ENCODE results near the gene STEAP1. TPM values are rescaled to one million over a fixed set of nuclear protein-coding genes. Genes with fewer than 3 reads are reported as not detected.

The STEAP1 gene
- total and polyA plus RNA-seq, 9 of the 15 experiments (the other 6 are each of a cell fraction or from before 2014, with no cell fraction given), result 2.7 to 6.8 (median 5.1) TPM

- TF ChIP-seq PTRF (tag; IDR thresholded peaks at IDR 0.05) (no peak), ZNF282 (CRISPR knock-in tag; IDR thresholded peaks at IDR 0.05) (no peak), CEBPB (tag; IDR thresholded peaks at IDR 0.05) (no peak), XRCC4 (IDR thresholded peaks at IDR 0.05; ENCODE audit: extremely low read depth, insufficient read depth, insufficient read length) (no peak), ZNF592 (IDR thresholded peaks at IDR 0.05) (no peak), ZC3H4 (CRISPR knock-in tag; IDR thresholded peaks at IDR 0.05; ENCODE audit: borderline replicate concordance) (no peak), RBM22 (IDR thresholded peaks at IDR 0.05; ENCODE audit: low read depth, low read length, poor library complexity, severe bottlenecking) (no peak), EWSR1 (IDR thresholded peaks at IDR 0.05; ENCODE audit: borderline replicate concordance, low read depth, partially characterized antibody) (no peak), THRB (CRISPR knock-in tag; conservative IDR thresholded peaks at IDR 0.05) (no peak), CREM (IDR thresholded peaks at IDR 0.05; ENCODE audit: low read depth) (no peak), SUPT5H (IDR thresholded peaks at IDR 0.05) (no peak), ZBTB2 (IDR thresholded peaks at IDR 0.05) (no peak)
- TF ChIP-seq, protein P1, sequence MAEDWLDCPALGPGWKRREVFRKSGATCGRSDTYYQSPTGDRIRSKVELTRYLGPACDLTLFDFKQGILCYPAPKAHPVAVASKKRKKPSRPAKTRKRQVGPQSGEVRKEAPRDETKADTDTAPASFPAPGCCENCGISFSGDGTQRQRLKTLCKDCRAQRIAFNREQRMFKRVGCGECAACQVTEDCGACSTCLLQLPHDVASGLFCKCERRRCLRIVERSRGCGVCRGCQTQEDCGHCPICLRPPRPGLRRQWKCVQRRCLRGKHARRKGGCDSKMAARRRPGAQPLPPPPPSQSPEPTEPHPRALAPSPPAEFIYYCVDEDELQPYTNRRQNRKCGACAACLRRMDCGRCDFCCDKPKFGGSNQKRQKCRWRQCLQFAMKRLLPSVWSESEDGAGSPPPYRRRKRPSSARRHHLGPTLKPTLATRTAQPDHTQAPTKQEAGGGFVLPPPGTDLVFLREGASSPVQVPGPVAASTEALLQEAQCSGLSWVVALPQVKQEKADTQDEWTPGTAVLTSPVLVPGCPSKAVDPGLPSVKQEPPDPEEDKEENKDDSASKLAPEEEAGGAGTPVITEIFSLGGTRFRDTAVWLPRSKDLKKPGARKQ (CRISPR knock-in tag; IDR thresholded peaks at IDR 0.05), result no peak
- intact Hi-C loops (cut with micrococcal nuclease), result no loop called here
- Histone ChIP-seq H3K9me1 (ENCODE audit: control insufficient read depth, insufficient read depth, low read length) (no peaks in the 10 kb centered on the region), H3K36me3 (ENCODE audit: control insufficient read depth, insufficient read depth, low read length) (no peaks in the 10 kb centered on the region), H3K4me1 (replicated peaks in 1 of 2; ENCODE audit: control insufficient read depth in 2 of 2, insufficient read depth in 2 of 2, low read length in 2 of 2) (no peaks in the 10 kb centered on the region), H2AFZ (ENCODE audit: low read depth, low read length) (no peak overlapping the region), H4K20me1 (replicated peaks; ENCODE audit: control insufficient read depth, insufficient read depth, low read length) (no peaks in the 10 kb centered on the region), H3K4me2 (ENCODE audit: insufficient read depth, low read length) (no peak overlapping the region), H3K9ac (ENCODE audit: insufficient read depth in 1 of 2, low read depth in 2 of 2, low read length in 2 of 2) (no peak overlapping the region), H3K9me3 (replicated peaks; ENCODE audit: control insufficient read depth, insufficient read depth, low read depth, low read length) (no peaks in the 10 kb centered on the region), H3K27me3 (ENCODE audit: control insufficient read depth in 2 of 2, insufficient read depth in 2 of 2, low read length in 2 of 2) (no peaks in the 10 kb centered on the region), H3K4me3 (no peak overlapping the region), H3K27ac (ENCODE audit: extremely low read depth, low read depth, low read length) (no peak overlapping the region), H3K79me2 (ENCODE audit: control insufficient read depth, insufficient read depth, low read length) (no peaks in the 10 kb centered on the region)
- BruUV-seq (replicated peaks), result no TSS peak
- in situ Hi-C loops (cut with MboI), result loop anchor here (5.0 kb wide), 1 partner anchor 266 kb away; no protein-coding TSS in a partner anchor
- FAIRE-seq (no peak), DNase-seq (ENCODE audit: extremely low read depth in 1 of 4, low spot score in 3 of 4) (no peak), ATAC-seq (no peak)
- ChIA-PET CTCF (ENCODE audit: low intra/inter-chr PET ratio) (no interaction called here), POLR2A (interaction anchor here (0.9 to 1.0 kb wide), 2 partner anchors 10 to 12 kb away, joined by 3 read pairs; no protein-coding TSS in a partner anchor)
- WGBS (ENCODE audit: insufficient coverage, low coverage, missing lambda C conversion rate), result 3% methylated on average over 3 of the region's 3 CpGs
Measured at GRCh38 chr7:90166153-90166552, 11.9 kb downstream of the STEAP1 start.
